IPS DF 6.9 (cell line): ENCODE data around the gene VTA1.
A peak's percentile ranks its signal among the peaks of the same experiment; 100 is the strongest.
"Not testable (repeated sequence)": the region's sequence is repeated elsewhere in the genome, so short reads cannot be mapped to it uniquely, and the experiment has no call there.

Source experiments
- DNase-seq: peaks from one replicate; pipeline ENCODE4 v3.0.0-alpha.2; 2013; ENCODE audit warnings: low read depth, low spot score
- H3K27ac ChIP-seq: one replicate; pipeline ENCODE4 v1.5.1; 2013; ENCODE audit warnings: low read length, control low read depth
- H3K27me3 ChIP-seq: 2 replicates; pipeline ENCODE4 v1.6.1; 2013; ENCODE audit warnings: mild to moderate bottlenecking, low read length; ENCODE audit not compliant: control insufficient read depth, insufficient read depth
- H3K36me3 ChIP-seq: 2 replicates; pipeline ENCODE4 v1.6.1; 2013; ENCODE audit warnings: low read length; ENCODE audit not compliant: control insufficient read depth, insufficient read depth
- H3K4me1 ChIP-seq: 2 replicates; pipeline ENCODE4 v1.6.1; 2013; ENCODE audit warnings: low read length; ENCODE audit not compliant: control insufficient read depth, insufficient read depth
- H3K4me3 ChIP-seq: 2 replicates; pipeline ENCODE4 v1.5.1; 2013; ENCODE audit warnings: mild to moderate bottlenecking, low read length
- H3K9me3 ChIP-seq: 2 replicates; pipeline ENCODE4 v1.6.1; 2013; ENCODE audit warnings: low read length, inconsistent platforms; ENCODE audit not compliant: control insufficient read depth, insufficient read depth
- WGBS: extraction: QIAGEN DNeasy Blood & Tissue Kit; methylation state at CpG from one replicate; pipeline ENCODE4 v1.1.7; 2013; ENCODE audit warnings: mixed read lengths, missing lambda C conversion rate; ENCODE audit not compliant: insufficient read length, insufficient coverage; 5-methylcytosine and 5-hydroxymethylcytosine counted together

The VTA1 gene

GRCh38 chr6:142188341-142188740, 41.3 kb downstream of the VTA1 start:
- H3K27ac ChIP-seq, DNase-seq, H3K4me1 ChIP-seq, H3K36me3 ChIP-seq, H3K4me3 ChIP-seq, H3K9me3 ChIP-seq, H3K27me3 ChIP-seq: not testable (repeated sequence)
- no CpG with 5 or more reads among the region's 8 CpGs for WGBS

- no peak for DNase-seq
- no peaks in the 10 kb centered on the region for H3K4me1 ChIP-seq
- H3K36me3 ChIP-seq = no peaks in the 10 kb centered on the region
- no peak overlapping the region for H3K27ac ChIP-seq
- H3K4me3 ChIP-seq = no peak overlapping the region
- H3K9me3 ChIP-seq = no peaks in the 10 kb centered on the region
- WGBS = no CpG with 5 or more reads among the region's 2 CpGs
- no peaks in the 10 kb centered on the region for H3K27me3 ChIP-seq
These were observed 42.0 kb downstream of the VTA1 start for GRCh38 chr6:142189057-142189456.

- no peaks in the 10 kb centered on the region for H3K27me3 ChIP-seq
- no peaks in the 10 kb centered on the region for H3K36me3 ChIP-seq
- H3K9me3 ChIP-seq = no peaks in the 10 kb centered on the region
- H3K4me3 ChIP-seq = no peak overlapping the region
- no peaks in the 10 kb centered on the region for H3K4me1 ChIP-seq
- H3K27ac ChIP-seq = no peak overlapping the region
- WGBS = no CpG with 5 or more reads among the region's 1 CpG
- no peak for DNase-seq
These were observed 45.3 kb downstream of the VTA1 start for GRCh38 chr6:142192343-142192742.

- no peaks in the 10 kb centered on the region for H3K36me3 ChIP-seq
These were observed 46.6 kb downstream of the VTA1 start for GRCh38 chr6:142193621-142194020.

GRCh38 chr6:142195862-142196541, 48.9 kb downstream of the VTA1 start:
- Histone ChIP-seq H3K4me3 (no peak overlapping the region), H3K36me3 (no peaks in the 10 kb centered on the region), H3K9me3 (no peaks in the 10 kb centered on the region), H3K4me1 (no peaks in the 10 kb centered on the region), H3K27ac (no peak overlapping the region), H3K27me3 (no peaks in the 10 kb centered on the region)
- no CpG with 5 or more reads among the region's 4 CpGs for WGBS
- DNase-seq = no peak

More at GRCh38 chr6:142193621-142194020, 46.6 kb downstream of the VTA1 start:
- Histone ChIP-seq H3K9me3 (no peaks in the 10 kb centered on the region), H3K27ac (no peak overlapping the region), H3K4me1 (no peaks in the 10 kb centered on the region), H3K27me3 (no peaks in the 10 kb centered on the region), H3K4me3 (no peak overlapping the region)
- no peak for DNase-seq

GRCh38 chr6:142200846-142201628, 54.0 kb downstream of the VTA1 start:
- Histone ChIP-seq H3K4me3 (no peak overlapping the region), H3K36me3 (no peaks in the 10 kb centered on the region), H3K27ac (no peak overlapping the region), H3K4me1 (no peaks in the 10 kb centered on the region), H3K27me3 (no peaks in the 10 kb centered on the region), H3K9me3 (no peaks in the 10 kb centered on the region)
- no peak for DNase-seq
- WGBS = no CpG with 5 or more reads among the region's 3 CpGs

GRCh38 chr6:142207265-142207877, 60.3 kb downstream of the VTA1 start:
- Histone ChIP-seq H3K9me3 (no peaks in the 10 kb centered on the region), H3K4me1 (no peaks in the 10 kb centered on the region), H3K4me3 (no peak overlapping the region), H3K27ac (no peak overlapping the region), H3K27me3 (no peaks in the 10 kb centered on the region), H3K36me3 (no peaks in the 10 kb centered on the region)
- WGBS = no CpG with 5 or more reads among the region's 4 CpGs
- peak; percentile 45 for DNase-seq

- no peaks in the 10 kb centered on the region for H3K9me3 ChIP-seq
- peaks cover 7% of the 10 kb centered on the region for H3K36me3 ChIP-seq
- no peak for DNase-seq
- no CpG with 5 or more reads among the region's 4 CpGs for WGBS
- no peak overlapping the region for H3K4me3 ChIP-seq
- H3K27ac ChIP-seq = no peak overlapping the region
- no peaks in the 10 kb centered on the region for H3K27me3 ChIP-seq
- H3K4me1 ChIP-seq = no peaks in the 10 kb centered on the region
These were observed 63.5 kb downstream of the VTA1 start for GRCh38 chr6:142210606-142211005.

GRCh38 chr6:142213402-142213801, 66.3 kb downstream of the VTA1 start:
- H3K36me3 ChIP-seq = peaks cover 7% of the 10 kb centered on the region
- no peak overlapping the region for H3K27ac ChIP-seq
- no peak overlapping the region for H3K4me3 ChIP-seq
- H3K4me1 ChIP-seq = no peaks in the 10 kb centered on the region
- no peaks in the 10 kb centered on the region for H3K27me3 ChIP-seq
- H3K9me3 ChIP-seq = no peaks in the 10 kb centered on the region
- no CpG with 5 or more reads among the region's 1 CpG for WGBS
- no peak for DNase-seq

- no CpG with 5 or more reads among the region's 2 CpGs for WGBS
- no peaks in the 10 kb centered on the region for H3K27me3 ChIP-seq
- no peak for DNase-seq
- no peaks in the 10 kb centered on the region for H3K4me1 ChIP-seq
- no peak overlapping the region for H3K27ac ChIP-seq
- H3K9me3 ChIP-seq = no peaks in the 10 kb centered on the region
- H3K4me3 ChIP-seq = no peak overlapping the region
- H3K36me3 ChIP-seq = peaks cover 4% of the 10 kb centered on the region
These were observed 71.4 kb downstream of the VTA1 start for GRCh38 chr6:142218446-142218845.
